ENCODE data around the gene KCNH1. TPM values are rescaled to one million over a fixed set of nuclear protein-coding genes. Genes with fewer than 3 reads are reported as not detected.

Gene KCNH1
- total RNA-seq, 2 experiments from 2014 or later = not detected

DNA sequence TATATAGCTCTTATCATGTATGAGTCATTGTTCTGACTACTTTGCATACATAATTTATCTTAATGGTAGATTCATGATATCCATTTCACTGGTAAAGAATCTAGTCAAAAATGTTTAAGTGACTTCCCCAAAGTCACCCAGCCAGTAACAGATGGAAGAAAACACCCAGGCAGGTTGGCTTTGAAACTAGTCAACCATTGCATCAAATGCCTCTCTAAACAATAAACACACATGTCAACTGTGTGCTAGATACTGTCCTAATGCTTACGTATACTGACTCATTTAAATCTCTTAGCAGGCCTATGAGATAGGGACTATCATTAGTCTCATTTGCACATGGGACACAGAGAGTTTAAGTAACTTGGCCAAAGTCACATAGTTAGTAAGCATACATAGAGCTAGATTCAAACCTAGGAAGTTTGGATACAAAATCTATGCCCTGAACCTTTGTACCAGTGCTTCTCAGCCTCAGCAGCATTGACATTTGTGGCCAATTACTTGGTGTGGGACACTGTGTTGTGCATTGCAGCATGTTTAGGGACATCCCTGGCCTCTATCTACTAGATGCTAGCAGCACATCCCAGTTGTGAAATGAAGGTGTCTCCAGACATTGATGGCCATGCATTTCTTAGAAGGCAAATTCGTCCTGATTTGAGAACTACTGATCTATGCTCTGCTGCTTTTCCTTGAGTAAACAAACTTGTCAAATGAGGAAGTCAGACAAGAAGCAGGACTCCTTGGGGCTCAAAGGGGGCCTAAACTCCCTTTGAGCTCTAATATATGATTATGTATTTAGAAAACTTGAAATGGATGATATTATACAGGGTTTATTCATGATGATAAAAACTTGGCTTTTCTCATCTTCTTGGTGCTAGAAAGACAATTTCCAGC, 316.3 kb downstream of the KCNH1 start:
- H3K4me3 Mint-ChIP-seq = no peak overlapping the region
- intact Hi-C loops (cut with DNase I, micrococcal nuclease) = loop anchor here in 1 of 2 experiments (5.0 kb wide), 1 partner anchor 370 kb away; no protein-coding TSS in a partner anchor
- no peak for ATAC-seq
- H3K36me3 Mint-ChIP-seq (ENCODE audit: low read depth) = no peaks in the 10 kb centered on the region
- H3K4me1 Mint-ChIP-seq = no peaks in the 10 kb centered on the region
- POLR2A ChIA-PET = no interaction called here
- H3K9me3 Mint-ChIP-seq (ENCODE audit: low read depth) = no peaks in the 10 kb centered on the region
- peaks cover 12% of the 10 kb centered on the region for H3K27me3 Mint-ChIP-seq
- no peak overlapping the region for H3K27ac Mint-ChIP-seq
- no peak for DNase-seq
- CTCF ChIA-PET = no interaction called here

GRCh38 chr1:210815641-210816550, 318.1 kb downstream of the KCNH1 start:
- DNase-seq = no peak
- intact Hi-C loops (cut with DNase I, micrococcal nuclease) = loop anchor here in 1 of 2 experiments (5.0 kb wide), 1 partner anchor 369 kb away; no protein-coding TSS in a partner anchor
- Mint-ChIP-seq H3K4me1 (no peaks in the 10 kb centered on the region), H3K4me3 (no peak overlapping the region), H3K27me3 (peaks cover 6% of the 10 kb centered on the region), H3K36me3 (ENCODE audit: low read depth) (no peaks in the 10 kb centered on the region), H3K9me3 (ENCODE audit: low read depth) (no peaks in the 10 kb centered on the region), H3K27ac (no peak overlapping the region)
- POLR2A ChIA-PET = no interaction called here
- no peak for ATAC-seq
- CTCF ChIA-PET = interaction anchor here (0.5 to 1.0 kb wide), 2 partner anchors 13 to 377 kb away, joined by 3 read pairs; no protein-coding TSS in a partner anchor

DNA sequence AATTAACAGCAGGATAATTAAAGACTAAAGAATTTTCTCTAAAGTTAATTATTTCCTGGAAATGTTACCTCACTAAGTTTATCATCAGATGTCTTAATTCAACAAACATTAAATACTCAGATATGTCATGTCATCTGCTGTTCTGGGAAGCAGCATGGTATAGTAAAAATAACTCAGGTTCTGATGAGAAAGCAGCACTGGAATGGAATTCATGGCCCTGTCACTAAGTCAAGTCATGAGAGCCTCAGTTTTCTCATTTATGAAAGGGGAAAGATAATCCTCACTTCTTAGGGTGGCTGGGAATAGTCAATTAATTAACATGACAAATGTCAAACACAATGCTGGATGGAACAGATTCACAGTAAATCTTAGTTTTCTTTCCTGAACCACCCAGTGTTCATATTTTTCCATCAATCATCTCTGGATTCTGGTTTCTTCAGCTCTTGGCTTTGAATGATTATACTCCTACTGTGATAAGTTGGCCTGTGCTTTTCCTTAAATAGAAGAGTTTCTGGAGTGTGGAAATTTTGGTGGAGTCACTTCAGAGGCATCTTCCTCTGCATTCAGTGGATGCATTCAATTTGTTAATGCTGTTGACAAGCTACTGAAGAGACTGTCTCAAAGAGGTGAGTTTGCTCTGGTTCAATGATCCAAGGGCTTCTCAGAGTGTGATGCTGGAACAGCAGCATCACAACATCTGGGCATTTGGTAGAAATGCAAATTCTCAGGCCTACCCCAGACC, 319.4 kb downstream of the KCNH1 start:
- H3K9me3 Mint-ChIP-seq (ENCODE audit: low read depth) = no peaks in the 10 kb centered on the region
- peaks cover 6% of the 10 kb centered on the region for H3K27me3 Mint-ChIP-seq
- no peaks in the 10 kb centered on the region for H3K36me3 Mint-ChIP-seq (ENCODE audit: low read depth)
- no peak overlapping the region for H3K4me3 Mint-ChIP-seq
- DNase-seq (no peak), ATAC-seq (no peak)
- CTCF ChIA-PET = interaction anchor here (1.0 kb wide), 1 partner anchor 14 kb away, joined by 3 read pairs; no protein-coding TSS in a partner anchor
- H3K4me1 Mint-ChIP-seq = no peaks in the 10 kb centered on the region
- no peak overlapping the region for H3K27ac Mint-ChIP-seq
- intact Hi-C loops (cut with DNase I, micrococcal nuclease) = loop anchor here in 1 of 2 experiments (5.0 kb wide), 1 partner anchor 367 kb away; no protein-coding TSS in a partner anchor
- POLR2A ChIA-PET = no interaction called here

DNA sequence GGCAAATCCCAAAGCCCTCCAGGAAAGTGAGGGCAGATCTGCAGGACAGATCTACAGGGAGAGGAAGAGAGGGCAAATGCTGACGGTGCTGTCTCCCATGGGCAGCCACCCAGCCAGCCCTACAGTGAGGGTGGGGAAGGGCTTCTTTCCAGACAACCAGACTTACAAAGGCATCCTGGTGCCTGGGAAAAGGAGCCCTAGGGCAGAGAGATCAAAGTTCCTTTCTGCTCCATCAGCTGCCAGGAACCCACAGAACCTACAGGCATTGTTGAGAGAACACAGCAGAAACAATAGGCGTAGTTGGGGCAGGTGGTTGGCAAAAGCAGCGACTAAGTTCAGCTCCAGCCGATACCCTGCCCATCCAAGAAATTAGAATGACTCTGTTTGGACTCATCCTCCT, 332.4 kb downstream of the KCNH1 start:
- ChIA-PET CTCF (no interaction called here), POLR2A (no interaction called here)
- no peak for DNase-seq
- Mint-ChIP-seq H3K4me1 (no peaks in the 10 kb centered on the region), H3K27me3 (peaks cover 11% of the 10 kb centered on the region), H3K4me3 (no peak overlapping the region), H3K27ac (no peak overlapping the region), H3K9me3 (ENCODE audit: low read depth) (no peaks in the 10 kb centered on the region), H3K36me3 (ENCODE audit: low read depth) (no peaks in the 10 kb centered on the region)
- intact Hi-C loops (cut with DNase I, micrococcal nuclease) = no loop called here
- no peak for ATAC-seq

DNA sequence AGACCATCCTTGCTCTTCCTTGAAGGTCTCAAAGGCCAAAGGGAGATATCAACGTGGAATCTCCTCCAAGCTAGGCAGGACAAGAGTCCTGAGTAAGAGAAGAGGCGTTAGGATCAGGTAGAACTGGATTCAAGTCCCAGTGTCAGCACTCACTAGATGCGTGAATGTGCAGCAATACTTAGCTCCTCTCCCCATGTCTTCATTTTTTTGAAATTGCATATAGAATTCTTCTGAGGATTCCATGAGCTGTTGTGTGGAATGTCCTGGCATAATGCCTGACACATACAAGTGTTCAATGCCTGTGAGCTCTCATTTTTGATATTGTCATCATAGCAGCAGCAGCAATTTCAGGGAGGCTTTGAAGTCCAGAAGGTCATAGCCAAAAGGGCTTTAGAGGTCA, 333.2 kb downstream of the KCNH1 start:
- DNase-seq = no peak
- ChIA-PET CTCF (no interaction called here), POLR2A (no interaction called here)
- H3K4me1 Mint-ChIP-seq = no peaks in the 10 kb centered on the region
- no peak overlapping the region for H3K27ac Mint-ChIP-seq
- H3K4me3 Mint-ChIP-seq = no peak overlapping the region
- peaks cover 11% of the 10 kb centered on the region for H3K27me3 Mint-ChIP-seq
- H3K36me3 Mint-ChIP-seq (ENCODE audit: low read depth) = no peaks in the 10 kb centered on the region
- ATAC-seq = no peak
- no peaks in the 10 kb centered on the region for H3K9me3 Mint-ChIP-seq (ENCODE audit: low read depth)
- intact Hi-C loops (cut with DNase I, micrococcal nuclease) = no loop called here

GRCh38 chr1:210800301-210800700, 333.6 kb downstream of the KCNH1 start:
- H3K9me3 Mint-ChIP-seq (ENCODE audit: low read depth) = no peaks in the 10 kb centered on the region
- no peaks in the 10 kb centered on the region for H3K4me1 Mint-ChIP-seq
- CTCF ChIA-PET = no interaction called here
- intact Hi-C loops (cut with DNase I, micrococcal nuclease) = no loop called here
- H3K27ac Mint-ChIP-seq = no peak overlapping the region
- ATAC-seq = no peak
- no peaks in the 10 kb centered on the region for H3K36me3 Mint-ChIP-seq (ENCODE audit: low read depth)
- H3K4me3 Mint-ChIP-seq = no peak overlapping the region
- POLR2A ChIA-PET = no interaction called here
- peaks cover 9% of the 10 kb centered on the region for H3K27me3 Mint-ChIP-seq
- no peak for DNase-seq

- H3K27me3 Mint-ChIP-seq = peaks cover 8% of the 10 kb centered on the region
- CTCF ChIA-PET = no interaction called here
- no peak for ATAC-seq
- H3K4me1 Mint-ChIP-seq = no peaks in the 10 kb centered on the region
- no peak overlapping the region for H3K4me3 Mint-ChIP-seq
- intact Hi-C loops (cut with DNase I, micrococcal nuclease) = no loop called here
- H3K9me3 Mint-ChIP-seq (ENCODE audit: low read depth) = no peaks in the 10 kb centered on the region
- H3K36me3 Mint-ChIP-seq (ENCODE audit: low read depth) = no peaks in the 10 kb centered on the region
- no peak for DNase-seq
- H3K27ac Mint-ChIP-seq = no peak overlapping the region
- POLR2A ChIA-PET = no interaction called here
Measured at GRCh38 chr1:210797422-210797821, 336.5 kb downstream of the KCNH1 start.

- ATAC-seq = no peak
- ChIA-PET POLR2A (no interaction called here), CTCF (interaction anchor here (0.6 kb wide), 1 partner anchor 692 kb away, joined by 4 read pairs; no protein-coding TSS in a partner anchor)
- H3K36me3 Mint-ChIP-seq (ENCODE audit: low read depth) = no peaks in the 10 kb centered on the region
- DNase-seq = no peak
- no peak overlapping the region for H3K4me3 Mint-ChIP-seq
- intact Hi-C loops (cut with DNase I, micrococcal nuclease) = no loop called here
- no peak overlapping the region for H3K27ac Mint-ChIP-seq
- H3K27me3 Mint-ChIP-seq = peaks cover 14% of the 10 kb centered on the region
- H3K4me1 Mint-ChIP-seq = no peaks in the 10 kb centered on the region
- H3K9me3 Mint-ChIP-seq (ENCODE audit: low read depth) = no peaks in the 10 kb centered on the region
Measured at GRCh38 chr1:210796421-210796820, 337.5 kb downstream of the KCNH1 start.

DNA sequence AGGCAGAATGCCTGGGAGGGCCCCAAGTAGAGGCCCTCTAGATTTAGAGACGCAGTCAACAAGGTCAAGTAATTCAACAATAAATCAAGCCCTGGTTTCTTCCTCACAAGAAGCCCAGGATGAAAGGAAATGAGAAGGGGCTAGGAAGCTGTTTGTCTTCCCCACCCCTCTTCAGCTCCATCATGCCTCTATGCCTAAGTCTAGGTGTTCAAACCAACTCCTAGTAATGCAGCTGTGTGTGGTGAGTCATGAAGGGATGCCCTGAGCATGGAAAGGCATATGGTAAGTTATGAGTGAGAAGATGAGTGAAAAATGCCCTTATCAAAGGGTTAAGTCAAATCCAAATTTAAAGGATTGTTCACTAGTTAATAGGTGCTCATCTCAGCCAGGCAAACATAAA, 339.5 kb downstream of the KCNH1 start:
- ATAC-seq (no peak), DNase-seq (no peak)
- no peaks in the 10 kb centered on the region for H3K36me3 Mint-ChIP-seq (ENCODE audit: low read depth)
- peaks cover 18% of the 10 kb centered on the region for H3K27me3 Mint-ChIP-seq
- H3K9me3 Mint-ChIP-seq (ENCODE audit: low read depth) = no peaks in the 10 kb centered on the region
- intact Hi-C loops (cut with DNase I, micrococcal nuclease) = no loop called here
- no peak overlapping the region for H3K4me3 Mint-ChIP-seq
- POLR2A ChIA-PET = no interaction called here
- CTCF ChIA-PET = no interaction called here
- H3K27ac Mint-ChIP-seq = no peak overlapping the region
- no peaks in the 10 kb centered on the region for H3K4me1 Mint-ChIP-seq

GRCh38 chr1:210792250-210793102, 341.5 kb downstream of the KCNH1 start:
- Mint-ChIP-seq H3K4me3 (no peak overlapping the region), H3K9me3 (ENCODE audit: low read depth) (no peaks in the 10 kb centered on the region), H3K27me3 (peaks cover 18% of the 10 kb centered on the region), H3K4me1 (no peaks in the 10 kb centered on the region), H3K36me3 (ENCODE audit: low read depth) (no peaks in the 10 kb centered on the region), H3K27ac (no peak overlapping the region)
- ATAC-seq (peak; percentile 89), DNase-seq (no peak)
- POLR2A ChIA-PET = no interaction called here
- intact Hi-C loops (cut with DNase I, micrococcal nuclease) = no loop called here
- CTCF ChIA-PET = no interaction called here
